NCI-H2196 (cell line): ENCODE measurements around the gene TPD52L3.

ENCODE experiments used
- DNase-seq: peaks from one replicate; lab custom pipeline; 2025; ENCODE audit not compliant: unreplicated experiment; lab: John Stamatoyannopoulos, UW

Gene TPD52L3

GRCh38 chr9:6328103-6328502, at the start of gene TPD52L3:
Gene TPD52L3, plus strand, starts transcription at chr9:6328375. Its CDS starts 221 bp downstream, at chr9:6328596.
- no peak for DNase-seq

GRCh38 chr9:6301858-6302257, 26.3 kb upstream of the TPD52L3 start:
- no peak for DNase-seq

GRCh38 chr9:6302417-6302816, 25.8 kb upstream of the TPD52L3 start:
- DNase-seq: no peak

- no peak for DNase-seq
Observed at GRCh38 chr9:6304232-6304631, 23.9 kb upstream of the TPD52L3 start.

- peak; percentile 69 for DNase-seq
Observed at GRCh38 chr9:6305954-6306563, 22.1 kb upstream of the TPD52L3 start.

GRCh38 chr9:6307551-6308096, 20.6 kb upstream of the TPD52L3 start:
- no peak for DNase-seq

- no peak for DNase-seq
Observed at GRCh38 chr9:6330958-6331634, 2.9 kb downstream of the TPD52L3 start.

GRCh38 chr9:6334305-6334704, 6.1 kb downstream of the TPD52L3 start:
- no peak for DNase-seq

GRCh38 chr9:6348766-6349165, 20.6 kb downstream of the TPD52L3 start:
- no peak for DNase-seq

GRCh38 chr9:6351737-6352136, 23.6 kb downstream of the TPD52L3 start:
- DNase-seq: no peak

- DNase-seq: peak; percentile 81
Observed at GRCh38 chr9:6354072-6354686, 26.0 kb downstream of the TPD52L3 start.

- DNase-seq: no peak
Observed at GRCh38 chr9:6355728-6356127, 27.6 kb downstream of the TPD52L3 start.

- DNase-seq: no peak
Observed at GRCh38 chr9:6356441-6356840, 28.3 kb downstream of the TPD52L3 start.

GRCh38 chr9:6356904-6357303, 28.7 kb downstream of the TPD52L3 start:
- no peak for DNase-seq

- DNase-seq: no peak
Observed at GRCh38 chr9:6367128-6367890, 39.1 kb downstream of the TPD52L3 start.

GRCh38 chr9:6368831-6369230, 40.7 kb downstream of the TPD52L3 start:
- DNase-seq: no peak
